T-helper 1 cell treated with Interleukin-12 subunit alpha and Interleukin-12 subunit beta and Interleukin-4 antibody, amounts not matched to agents 30 μg/mL and 1 μg/mL, for 36 hours (primary cell): ENCODE data around the gene SPECC1L.
"Not testable (repeated sequence)": the region's sequence is repeated elsewhere in the genome, so short reads cannot be mapped to it uniquely, and the experiment has no call there.

Experiments
- H3K27ac Mint-ChIP-seq: one replicate; pipeline ENCODE4 v1.8.0; 2021; ENCODE audit warnings: mild to moderate bottlenecking, mixed read lengths
- H3K27me3 Mint-ChIP-seq: one replicate; pipeline ENCODE4 v1.8.0; 2021; ENCODE audit warnings: low read depth, mixed read lengths
- H3K36me3 Mint-ChIP-seq: one replicate; pipeline ENCODE4 v1.8.0; 2021; ENCODE audit warnings: low read depth, mixed read lengths
- H3K4me1 Mint-ChIP-seq: one replicate; pipeline ENCODE4 v1.8.0; 2021; ENCODE audit warnings: low read depth, mixed read lengths
- H3K4me3 Mint-ChIP-seq: one replicate; pipeline ENCODE4 v1.8.0; 2021; ENCODE audit warnings: mild to moderate bottlenecking, moderate library complexity, mixed read lengths
- H3K9me3 Mint-ChIP-seq: one replicate; pipeline ENCODE4 v1.8.0; 2021; ENCODE audit warnings: mixed read lengths

The SPECC1L gene

DNA sequence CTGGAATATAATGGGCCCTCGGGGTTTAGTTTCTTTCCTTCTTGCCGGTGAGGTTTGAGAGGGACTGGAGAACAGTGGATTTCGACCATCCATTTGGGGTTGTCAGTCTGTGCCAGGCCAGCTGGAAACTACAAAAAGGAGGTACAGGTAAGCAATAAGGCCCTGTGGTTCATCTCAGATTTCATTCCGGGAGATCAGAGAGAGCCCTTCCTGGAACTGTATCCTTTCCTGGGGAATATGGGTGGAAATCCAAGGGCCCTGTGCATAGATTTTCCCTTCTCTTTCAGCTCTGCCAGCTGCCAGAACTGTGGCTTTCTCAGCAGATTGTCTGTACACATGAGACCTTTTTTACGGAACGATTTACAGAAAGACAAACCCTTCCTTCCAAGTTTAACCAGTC is 17.2 kb downstream of the SPECC1L start:
- H3K27me3 Mint-ChIP-seq, H3K27ac Mint-ChIP-seq, H3K9me3 Mint-ChIP-seq, H3K4me3 Mint-ChIP-seq, H3K36me3 Mint-ChIP-seq: not testable (repeated sequence)
- peaks cover 21% of the 10 kb centered on the region for H3K4me1 Mint-ChIP-seq

DNA sequence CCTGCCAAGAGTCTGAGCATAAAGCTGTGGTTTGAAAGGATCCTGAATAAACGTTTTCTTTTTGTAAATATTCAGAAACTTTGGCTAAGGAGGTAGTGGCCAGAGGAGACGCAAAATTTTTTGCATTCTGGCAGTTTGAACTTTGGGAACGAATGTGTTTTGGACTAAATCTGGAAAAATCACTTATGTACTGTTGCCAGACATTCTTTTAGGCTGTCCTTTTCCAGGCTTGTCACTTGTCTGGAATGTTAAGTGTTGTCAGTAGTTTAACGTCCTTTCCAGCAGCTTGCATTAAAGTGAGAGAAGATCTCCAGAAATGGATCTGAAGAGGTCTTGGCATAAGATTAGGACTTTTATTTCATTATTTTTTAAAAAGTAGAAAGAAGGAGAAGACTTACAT is 18.5 kb downstream of the SPECC1L start:
- H3K4me3 Mint-ChIP-seq = no peak overlapping the region
- H3K27me3 Mint-ChIP-seq = peaks cover under 1% of the 10 kb centered on the region
- peaks cover 17% of the 10 kb centered on the region for H3K4me1 Mint-ChIP-seq
- peaks cover 2% of the 10 kb centered on the region for H3K36me3 Mint-ChIP-seq
- H3K27ac Mint-ChIP-seq = no peak overlapping the region
- H3K9me3 Mint-ChIP-seq = no peaks in the 10 kb centered on the region

DNA sequence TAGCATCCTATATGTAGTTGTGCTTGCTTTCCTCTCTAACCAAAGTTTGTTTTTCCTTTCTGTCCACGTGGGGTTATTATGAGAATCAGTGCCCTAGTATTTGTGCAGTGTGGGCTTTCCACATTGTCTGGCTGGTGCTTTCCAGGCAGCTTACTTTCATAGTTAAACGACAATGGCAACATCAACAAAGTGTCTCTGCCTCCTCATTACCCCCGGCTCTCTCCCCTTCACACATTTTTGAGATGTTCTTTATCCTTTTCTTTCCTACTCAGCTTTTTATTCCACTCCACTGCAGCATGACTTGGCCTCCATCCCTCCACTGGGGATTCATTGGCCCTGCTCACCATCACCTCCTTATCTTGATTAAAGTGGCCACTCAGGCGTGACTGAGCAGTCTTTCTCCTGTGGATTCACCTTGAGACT is 19.1 kb downstream of the SPECC1L start:
- Mint-ChIP-seq H3K4me1 (peaks cover 14% of the 10 kb centered on the region), H3K27ac (no peak overlapping the region), H3K36me3 (peaks cover 2% of the 10 kb centered on the region), H3K27me3 (no peaks in the 10 kb centered on the region), H3K9me3 (no peaks in the 10 kb centered on the region), H3K4me3 (no peak overlapping the region)

DNA sequence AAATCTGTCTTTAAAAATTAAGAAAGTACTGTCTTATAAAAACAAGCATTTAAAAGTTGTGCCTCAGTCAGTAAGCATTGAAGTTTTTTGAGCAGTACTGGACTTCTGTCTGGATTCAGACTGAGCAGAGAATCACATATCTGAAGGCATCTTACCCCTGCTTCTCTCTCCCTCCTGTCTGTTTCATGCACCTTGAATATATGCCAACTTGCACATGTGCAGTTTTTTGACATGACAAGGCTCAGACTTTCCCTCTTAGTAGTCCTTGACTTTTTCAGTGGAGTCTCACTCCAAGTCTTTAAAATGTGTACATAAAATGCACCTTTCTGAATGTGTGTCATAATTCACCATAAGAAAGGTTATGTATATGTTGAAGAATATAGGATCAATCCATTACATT is 19.8 kb downstream of the SPECC1L start:
- H3K27ac Mint-ChIP-seq = no peak overlapping the region
- H3K9me3 Mint-ChIP-seq = no peaks in the 10 kb centered on the region
- H3K4me1 Mint-ChIP-seq = peaks cover 7% of the 10 kb centered on the region
- peaks cover 2% of the 10 kb centered on the region for H3K36me3 Mint-ChIP-seq
- H3K4me3 Mint-ChIP-seq = no peak overlapping the region
- H3K27me3 Mint-ChIP-seq = no peaks in the 10 kb centered on the region

DNA sequence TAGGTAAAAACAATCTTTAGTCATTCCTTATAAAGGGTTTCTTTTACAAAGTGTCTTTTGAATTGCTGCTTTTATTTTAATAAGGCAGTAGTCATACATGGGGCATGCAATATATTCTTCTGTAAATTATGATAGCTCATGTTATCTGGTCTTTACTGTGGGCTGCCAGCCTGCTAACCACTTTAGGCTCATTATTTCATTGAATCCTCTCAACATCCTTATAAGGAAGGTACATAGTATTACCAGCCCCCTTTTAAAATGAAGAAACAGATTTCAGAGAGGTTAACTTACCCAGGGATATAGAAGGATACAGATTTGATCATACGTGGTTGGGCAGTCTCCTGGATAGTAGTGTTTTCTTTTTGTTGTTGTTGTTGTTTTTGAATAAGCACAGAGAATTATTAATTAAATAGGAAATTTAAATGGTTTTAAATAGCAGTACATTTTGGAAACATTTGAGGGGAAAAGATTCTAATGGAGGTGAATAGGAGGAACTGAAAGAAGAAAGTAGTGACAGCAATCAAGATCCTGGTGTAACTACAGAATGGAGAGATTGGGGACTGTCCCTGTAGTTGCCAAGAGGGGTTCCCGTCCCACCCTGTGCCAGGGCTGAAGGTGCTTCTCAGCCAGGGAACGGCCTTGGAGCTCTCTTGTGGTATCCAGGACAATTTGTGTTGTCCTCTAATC is 21.0 kb downstream of the SPECC1L start:
- peaks cover 8% of the 10 kb centered on the region for H3K4me1 Mint-ChIP-seq
- no peak overlapping the region for H3K4me3 Mint-ChIP-seq
- H3K9me3 Mint-ChIP-seq = no peaks in the 10 kb centered on the region
- H3K36me3 Mint-ChIP-seq = peaks cover 2% of the 10 kb centered on the region
- H3K27me3 Mint-ChIP-seq = no peaks in the 10 kb centered on the region
- no peak overlapping the region for H3K27ac Mint-ChIP-seq

DNA sequence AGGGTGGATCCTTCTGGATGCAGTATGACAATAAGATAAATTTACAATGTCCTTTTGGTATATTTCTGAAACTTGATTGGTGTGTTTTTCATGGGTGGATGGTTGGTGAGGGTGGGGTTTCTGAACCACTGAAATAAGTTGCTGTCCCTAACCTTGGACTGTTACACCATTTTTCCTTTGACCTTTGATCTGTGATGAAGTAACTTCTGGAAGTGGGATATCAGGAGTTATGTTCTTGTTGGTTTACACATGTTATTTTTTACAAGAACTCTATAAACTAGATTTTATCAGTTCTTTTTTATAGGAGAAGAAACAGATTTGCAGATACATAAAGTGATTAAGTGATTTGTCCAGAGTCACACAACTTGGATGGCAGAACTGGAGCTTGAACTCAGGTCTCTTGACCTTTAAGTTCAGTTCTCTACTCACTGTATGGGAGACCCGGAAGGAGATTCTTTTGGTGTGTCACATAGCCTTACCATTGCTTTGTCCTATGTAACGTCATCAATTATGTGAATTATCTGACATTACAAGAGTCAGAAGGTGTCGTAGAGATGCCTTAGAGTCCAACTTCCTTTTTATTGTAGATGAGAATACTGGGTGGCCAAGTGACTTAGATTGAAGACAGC is 21.7 kb downstream of the SPECC1L start:
- not testable (repeated sequence) for H3K9me3 Mint-ChIP-seq, H3K27ac Mint-ChIP-seq, H3K4me1 Mint-ChIP-seq, H3K36me3 Mint-ChIP-seq, H3K27me3 Mint-ChIP-seq, H3K4me3 Mint-ChIP-seq

DNA sequence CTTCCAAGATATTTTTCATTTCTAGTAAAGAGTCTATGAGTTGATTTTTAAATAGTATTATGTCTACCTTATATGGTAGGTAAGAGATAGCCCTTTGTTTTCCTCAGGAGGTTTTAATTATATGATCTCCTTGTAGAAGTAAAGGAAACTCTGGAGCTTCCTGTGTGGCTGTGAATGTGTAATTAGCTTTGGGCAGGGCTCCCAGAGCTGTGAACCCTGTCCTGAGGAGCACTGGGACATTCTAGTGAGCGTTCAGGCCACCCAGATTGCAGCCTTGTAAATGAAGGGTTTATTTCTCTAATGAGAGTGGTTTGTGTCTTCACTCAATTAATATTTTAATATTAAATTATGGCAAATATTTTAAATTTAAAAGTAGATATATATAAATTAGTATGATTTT is 24.3 kb downstream of the SPECC1L start:
- H3K27ac Mint-ChIP-seq, H3K9me3 Mint-ChIP-seq, H3K36me3 Mint-ChIP-seq, H3K27me3 Mint-ChIP-seq, H3K4me3 Mint-ChIP-seq: not testable (repeated sequence)
- peaks cover 11% of the 10 kb centered on the region for H3K4me1 Mint-ChIP-seq

DNA sequence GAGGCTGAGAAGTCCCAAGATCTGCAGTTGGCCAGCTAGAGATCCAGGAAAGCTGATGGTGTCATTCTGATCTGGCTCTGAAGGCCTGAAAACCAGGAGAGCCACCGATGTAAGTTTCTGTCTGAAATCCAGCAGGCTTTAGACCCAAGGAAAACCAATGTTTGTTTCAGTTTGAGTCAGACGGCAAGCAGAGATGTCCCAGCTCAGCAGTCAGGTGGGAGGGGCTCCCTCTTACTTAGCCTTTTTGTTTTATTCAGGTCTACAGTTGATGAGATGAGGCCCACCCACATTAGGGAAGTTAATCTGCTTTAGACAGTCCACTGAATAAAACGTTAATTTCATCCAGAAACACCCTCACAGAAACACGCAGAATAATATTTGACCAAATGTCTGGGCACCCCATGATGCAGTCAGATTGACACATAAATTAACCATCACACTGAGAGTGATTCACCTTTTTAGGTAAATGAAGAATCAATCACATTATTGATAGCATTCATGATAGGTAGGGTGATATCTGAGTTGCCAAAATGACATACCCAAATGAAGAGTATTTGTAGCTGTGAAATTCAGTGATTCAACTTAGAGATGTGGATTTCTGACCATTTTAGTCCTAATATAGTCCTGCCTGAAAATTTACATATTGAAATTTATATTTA is 28.0 kb downstream of the SPECC1L start:
- not testable (repeated sequence) for H3K27ac Mint-ChIP-seq, H3K9me3 Mint-ChIP-seq, H3K4me3 Mint-ChIP-seq, H3K27me3 Mint-ChIP-seq
- Mint-ChIP-seq H3K36me3 (peaks cover 13% of the 10 kb centered on the region), H3K4me1 (peaks cover 26% of the 10 kb centered on the region)

DNA sequence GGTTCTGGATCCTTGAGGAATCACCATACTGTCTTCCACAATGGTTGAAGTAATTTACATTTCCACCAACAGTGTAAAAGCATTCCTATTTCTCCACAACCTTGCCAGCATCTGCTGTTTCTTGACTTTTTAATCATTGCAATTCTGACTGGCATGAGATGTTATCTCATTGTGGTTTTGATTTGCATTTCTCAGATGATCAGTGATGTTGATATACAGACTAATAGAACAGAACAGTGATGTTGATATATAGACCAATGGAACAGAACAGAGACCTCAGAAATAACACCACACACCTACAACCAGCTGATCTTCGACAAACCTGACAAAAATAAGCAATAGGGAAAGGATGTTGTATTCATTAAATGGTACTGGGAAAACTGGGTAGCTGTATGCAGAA is 29.9 kb downstream of the SPECC1L start:
- not testable (repeated sequence) for H3K4me3 Mint-ChIP-seq, H3K27ac Mint-ChIP-seq, H3K27me3 Mint-ChIP-seq, H3K9me3 Mint-ChIP-seq
- H3K4me1 Mint-ChIP-seq = peaks cover 42% of the 10 kb centered on the region
- H3K36me3 Mint-ChIP-seq = peaks cover 16% of the 10 kb centered on the region

DNA sequence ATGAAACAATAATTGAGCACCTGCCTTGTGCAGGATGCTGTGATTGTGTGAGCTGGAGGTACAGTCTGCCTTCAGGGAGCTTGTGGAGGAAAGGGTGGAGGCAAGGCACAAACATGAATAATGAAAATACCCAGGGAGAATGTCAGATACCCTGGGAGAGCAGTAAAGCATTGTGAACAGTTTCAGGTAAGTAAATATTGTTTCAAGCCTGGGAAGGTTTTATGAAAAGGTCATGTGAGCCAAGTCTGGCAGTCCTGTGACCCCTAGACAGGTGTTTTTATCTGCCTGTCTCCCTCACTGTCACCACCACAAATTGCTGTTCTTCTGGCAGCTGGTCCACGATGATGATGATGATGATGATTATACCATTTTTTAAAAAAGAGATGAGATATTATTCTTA is 32.0 kb downstream of the SPECC1L start:
- Mint-ChIP-seq H3K27ac (no peak overlapping the region), H3K4me3 (no peak overlapping the region), H3K27me3 (no peaks in the 10 kb centered on the region), H3K4me1 (peaks cover 46% of the 10 kb centered on the region), H3K36me3 (peaks cover 27% of the 10 kb centered on the region), H3K9me3 (no peaks in the 10 kb centered on the region)

DNA sequence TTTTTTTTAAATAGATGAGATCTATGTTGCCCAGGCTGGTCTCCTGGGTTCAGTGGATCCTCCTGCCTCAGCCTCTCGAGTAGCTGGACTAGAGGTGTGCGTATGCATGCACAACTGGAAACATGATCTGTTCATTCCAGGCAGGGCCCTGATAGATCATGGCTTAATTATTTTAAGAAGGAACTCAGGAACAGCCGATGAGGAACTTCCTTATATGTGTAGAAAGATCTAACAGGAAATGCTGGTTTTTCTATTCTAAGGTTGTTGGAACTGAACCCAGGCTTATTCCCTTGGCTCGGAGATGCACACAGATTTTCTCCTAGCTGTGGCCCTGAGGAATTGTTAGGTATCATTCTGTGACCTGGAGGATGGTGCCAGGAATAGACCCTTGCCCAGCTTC is 32.4 kb downstream of the SPECC1L start:
- Mint-ChIP-seq H3K9me3 (no peaks in the 10 kb centered on the region), H3K27ac (no peak overlapping the region), H3K4me3 (no peak overlapping the region), H3K27me3 (no peaks in the 10 kb centered on the region), H3K36me3 (peaks cover 27% of the 10 kb centered on the region), H3K4me1 (peaks cover 46% of the 10 kb centered on the region)

DNA sequence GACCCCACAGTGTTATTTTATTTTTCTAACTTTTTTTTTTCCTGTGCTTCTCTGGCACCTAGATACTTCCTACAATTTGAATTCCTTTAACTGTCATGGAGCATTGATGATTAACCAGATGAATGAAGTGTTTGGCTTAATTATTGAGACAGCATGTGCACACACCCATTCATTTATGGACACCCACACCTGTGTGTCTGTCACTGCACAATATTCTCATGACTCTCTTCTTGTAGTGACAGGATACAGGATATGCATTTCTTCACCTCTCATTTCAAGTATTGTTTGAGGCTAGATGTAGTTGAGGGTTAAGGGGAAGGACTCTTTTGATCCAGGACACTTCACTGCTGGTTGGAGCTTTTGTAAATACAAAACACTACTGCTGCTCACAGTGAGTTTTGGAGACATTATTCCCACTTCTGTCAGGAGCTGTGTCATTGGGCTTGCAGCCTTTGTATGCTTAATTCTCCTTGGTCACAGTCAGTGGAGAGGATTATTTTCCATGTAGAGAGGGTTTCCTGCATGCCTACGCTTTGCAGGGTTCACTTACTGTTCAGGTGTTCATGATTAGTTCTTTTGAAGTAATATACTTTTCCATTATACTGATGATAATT is 33.5 kb downstream of the SPECC1L start:
- no peak overlapping the region for H3K4me3 Mint-ChIP-seq
- H3K36me3 Mint-ChIP-seq = peaks cover 32% of the 10 kb centered on the region
- peaks cover 38% of the 10 kb centered on the region for H3K4me1 Mint-ChIP-seq
- H3K27me3 Mint-ChIP-seq = no peaks in the 10 kb centered on the region
- H3K9me3 Mint-ChIP-seq = no peaks in the 10 kb centered on the region
- H3K27ac Mint-ChIP-seq = no peak overlapping the region

DNA sequence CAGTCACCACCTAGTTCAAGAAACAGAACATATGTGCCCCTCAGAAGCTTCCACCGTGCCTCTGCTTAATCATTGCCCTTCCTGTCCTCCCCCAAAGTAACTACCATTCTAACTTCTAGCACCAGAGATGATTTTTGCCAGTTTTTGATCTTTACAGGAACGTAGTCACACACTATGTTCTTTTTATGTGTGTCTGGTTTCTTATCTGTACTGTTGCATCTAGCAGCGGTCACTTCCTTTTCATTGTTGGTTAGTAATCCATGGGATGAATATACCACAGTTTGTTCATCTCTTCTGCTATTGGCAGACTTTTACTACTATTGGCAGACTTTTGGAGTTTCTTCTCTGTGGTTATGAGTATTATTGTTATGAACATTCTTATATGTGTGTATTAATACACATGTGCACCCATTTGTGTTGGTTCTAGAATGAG is 34.6 kb downstream of the SPECC1L start:
- H3K4me3 Mint-ChIP-seq = peak overlapping the region; percentile 10
- peaks cover 38% of the 10 kb centered on the region for H3K4me1 Mint-ChIP-seq
- H3K27me3 Mint-ChIP-seq = no peaks in the 10 kb centered on the region
- H3K36me3 Mint-ChIP-seq = peaks cover 35% of the 10 kb centered on the region
- H3K9me3 Mint-ChIP-seq = no peaks in the 10 kb centered on the region
- peak overlapping the region; percentile 5 for H3K27ac Mint-ChIP-seq

DNA sequence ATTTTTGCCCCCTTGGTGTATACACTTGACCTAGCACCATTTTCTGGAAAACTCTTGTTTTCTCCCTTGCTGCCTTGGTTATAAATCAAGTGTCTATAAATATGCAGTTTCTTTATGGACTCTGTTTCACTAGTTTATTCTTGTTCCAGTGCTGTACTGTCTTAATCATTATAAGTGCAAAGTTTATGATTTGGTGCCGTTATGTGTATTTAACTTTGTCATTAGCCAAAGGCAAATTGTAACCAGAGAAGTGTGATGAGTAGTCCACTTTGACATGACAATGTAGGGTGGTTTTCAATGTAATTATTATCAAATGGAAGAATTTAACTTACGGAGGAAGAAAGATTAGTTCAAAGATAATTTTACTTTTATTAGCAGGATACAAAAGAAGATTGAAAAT is 40.3 kb downstream of the SPECC1L start:
- Mint-ChIP-seq H3K4me1 (peaks cover 11% of the 10 kb centered on the region), H3K36me3 (peaks cover 34% of the 10 kb centered on the region), H3K4me3 (no peak overlapping the region), H3K27me3 (no peaks in the 10 kb centered on the region), H3K27ac (no peak overlapping the region), H3K9me3 (no peaks in the 10 kb centered on the region)
